ENCODE measurements around the gene GMFB. TPM values are rescaled to one million over a fixed set of nuclear protein-coding genes. Genes with fewer than 3 reads are reported as not detected.

Gene GMFB
- 55.8 TPM for polyA plus RNA-seq (2013, experiment 1 of 2)
- polyA plus RNA-seq (2013, experiment 2 of 2) = 64.6 TPM

GRCh38 chr14:54488646-54489317 is at the start of gene GMFB:
GMFB (minus strand) TSS chr14:54488980; CDS start chr14:54488927, 53 bp downstream.
- 0% methylated on average over 19 to 39 of the region's 51 CpGs for WGBS, 2 experiments (ENCODE audit: insufficient coverage in 2 of 2)
- H3K36me3 ChIP-seq (ENCODE audit: control insufficient read depth, insufficient read depth, low read length) = peaks cover 8% of the 10 kb centered on the region
- H3K9me3 ChIP-seq (ENCODE audit: control insufficient read depth, low read length) = no peaks in the 10 kb centered on the region
- H3K27ac ChIP-seq (ENCODE audit: low read depth, low read length, severe bottlenecking) = peak within 1 kb of the TSS; percentile 90
- H3K4me1 ChIP-seq (ENCODE audit: control insufficient read depth, insufficient read depth, low read length, poor library complexity, severe bottlenecking) = peaks cover 7% of the 10 kb centered on the region
- peak within 1 kb of the TSS; percentile 83 for H3K4me3 ChIP-seq (ENCODE audit: extremely low read depth, insufficient read depth, low read length, poor library complexity, severe bottlenecking)

DNA sequence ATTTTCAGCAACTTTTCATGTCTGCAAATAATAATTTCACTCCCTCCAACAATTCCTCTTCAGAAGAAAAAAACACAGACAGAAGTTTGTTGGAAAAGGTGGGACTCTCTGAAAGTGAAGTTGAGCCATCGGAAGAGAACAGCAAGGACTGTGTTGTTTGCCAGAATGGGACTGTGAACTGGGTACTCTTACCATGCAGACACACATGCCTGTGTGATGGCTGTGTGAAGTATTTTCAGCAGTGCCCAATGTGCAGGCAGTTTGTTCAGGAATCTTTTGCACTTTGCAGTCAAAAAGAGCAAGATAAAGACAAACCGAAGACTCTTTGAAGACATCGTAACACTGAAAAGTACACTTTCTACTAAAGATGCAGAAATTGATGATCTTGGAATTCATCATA is 49.3 kb upstream of the GMFB start:
- Histone ChIP-seq H3K27ac (ENCODE audit: low read depth, low read length, severe bottlenecking) (no peak overlapping the region), H3K9me3 (ENCODE audit: control insufficient read depth, low read length) (no peaks in the 10 kb centered on the region), H3K4me1 (ENCODE audit: control insufficient read depth, insufficient read depth, low read length, poor library complexity, severe bottlenecking) (no peaks in the 10 kb centered on the region), H3K4me3 (ENCODE audit: extremely low read depth, insufficient read depth, low read length, poor library complexity, severe bottlenecking) (no peak overlapping the region), H3K36me3 (ENCODE audit: control insufficient read depth, insufficient read depth, low read length) (peaks cover 25% of the 10 kb centered on the region)
- 100% methylated on average over 1 to 2 of the region's 3 CpGs for WGBS, 2 experiments (ENCODE audit: insufficient coverage in 2 of 2)

- Histone ChIP-seq H3K36me3 (ENCODE audit: control insufficient read depth, insufficient read depth, low read length) (peaks cover 25% of the 10 kb centered on the region), H3K27ac (ENCODE audit: low read depth, low read length, severe bottlenecking) (no peak overlapping the region), H3K4me3 (ENCODE audit: extremely low read depth, insufficient read depth, low read length, poor library complexity, severe bottlenecking) (no peak overlapping the region), H3K4me1 (ENCODE audit: control insufficient read depth, insufficient read depth, low read length, poor library complexity, severe bottlenecking) (no peaks in the 10 kb centered on the region), H3K9me3 (ENCODE audit: control insufficient read depth, low read length) (no peaks in the 10 kb centered on the region)
- no CpG with 5 or more reads among the region's 2 CpGs for WGBS, 2 experiments (ENCODE audit: insufficient coverage in 2 of 2)
Measured at GRCh38 chr14:54537651-54538050, 48.9 kb upstream of the GMFB start.

- H3K4me1 ChIP-seq (ENCODE audit: control insufficient read depth, insufficient read depth, low read length, poor library complexity, severe bottlenecking) = no peaks in the 10 kb centered on the region
- peaks cover 21% of the 10 kb centered on the region for H3K36me3 ChIP-seq (ENCODE audit: control insufficient read depth, insufficient read depth, low read length)
- no peak overlapping the region for H3K4me3 ChIP-seq (ENCODE audit: extremely low read depth, insufficient read depth, low read length, poor library complexity, severe bottlenecking)
- no CpG with 5 or more reads among the region's 2 CpGs for WGBS, 2 experiments (ENCODE audit: insufficient coverage in 2 of 2)
- no peak overlapping the region for H3K27ac ChIP-seq (ENCODE audit: low read depth, low read length, severe bottlenecking)
- no peaks in the 10 kb centered on the region for H3K9me3 ChIP-seq (ENCODE audit: control insufficient read depth, low read length)
Measured at GRCh38 chr14:54535646-54536045, 46.9 kb upstream of the GMFB start.

- no peak overlapping the region for H3K4me3 ChIP-seq (ENCODE audit: extremely low read depth, insufficient read depth, low read length, poor library complexity, severe bottlenecking)
- H3K9me3 ChIP-seq (ENCODE audit: control insufficient read depth, low read length) = no peaks in the 10 kb centered on the region
- H3K36me3 ChIP-seq (ENCODE audit: control insufficient read depth, insufficient read depth, low read length) = peaks cover 15% of the 10 kb centered on the region
- no CpG with 5 or more reads among the region's 1 CpG for WGBS, 2 experiments (ENCODE audit: insufficient coverage in 2 of 2)
- no peaks in the 10 kb centered on the region for H3K4me1 ChIP-seq (ENCODE audit: control insufficient read depth, insufficient read depth, low read length, poor library complexity, severe bottlenecking)
- H3K27ac ChIP-seq (ENCODE audit: low read depth, low read length, severe bottlenecking) = no peak overlapping the region
Measured at GRCh38 chr14:54535126-54535525, 46.3 kb upstream of the GMFB start.

DNA sequence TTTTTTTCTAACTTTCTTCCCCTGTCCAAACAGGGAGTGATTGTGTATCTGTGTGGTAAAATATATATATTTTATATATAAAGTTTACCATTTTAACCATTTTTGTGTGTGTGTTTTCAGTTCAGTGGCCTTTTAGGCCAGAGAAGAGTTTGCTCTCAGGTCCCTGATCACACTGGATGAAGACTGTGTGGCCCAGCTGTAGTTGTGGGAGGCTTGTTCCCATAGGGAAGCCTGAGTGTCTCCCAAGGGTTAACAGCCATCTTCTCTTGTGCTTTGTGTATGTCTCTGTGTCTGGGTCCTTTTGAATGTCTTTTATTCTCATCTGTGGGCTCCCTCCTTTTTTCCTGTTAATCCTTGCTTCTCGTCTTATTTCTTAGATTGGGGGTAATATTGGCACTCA is 44.3 kb upstream of the GMFB start:
- Histone ChIP-seq H3K27ac (ENCODE audit: low read depth, low read length, severe bottlenecking) (no peak overlapping the region), H3K4me1 (ENCODE audit: control insufficient read depth, insufficient read depth, low read length, poor library complexity, severe bottlenecking) (no peaks in the 10 kb centered on the region), H3K9me3 (ENCODE audit: control insufficient read depth, low read length) (no peaks in the 10 kb centered on the region), H3K4me3 (ENCODE audit: extremely low read depth, insufficient read depth, low read length, poor library complexity, severe bottlenecking) (no peak overlapping the region), H3K36me3 (ENCODE audit: control insufficient read depth, insufficient read depth, low read length) (peaks cover 8% of the 10 kb centered on the region)
- no CpG with 5 or more reads among the region's 1 CpG for WGBS, 2 experiments (ENCODE audit: insufficient coverage in 2 of 2)

GRCh38 chr14:54532111-54533012 is 43.6 kb upstream of the GMFB start:
- Histone ChIP-seq H3K4me1 (ENCODE audit: control insufficient read depth, insufficient read depth, low read length, poor library complexity, severe bottlenecking) (no peaks in the 10 kb centered on the region), H3K9me3 (ENCODE audit: control insufficient read depth, low read length) (no peaks in the 10 kb centered on the region), H3K27ac (ENCODE audit: low read depth, low read length, severe bottlenecking) (no peak overlapping the region), H3K4me3 (ENCODE audit: extremely low read depth, insufficient read depth, low read length, poor library complexity, severe bottlenecking) (no peak overlapping the region), H3K36me3 (ENCODE audit: control insufficient read depth, insufficient read depth, low read length) (peaks cover 9% of the 10 kb centered on the region)
- WGBS, 2 experiments (ENCODE audit: insufficient coverage in 2 of 2) = 100% methylated on average over 1 of the region's 3 CpGs; no CpG with 5 or more reads in 1 of the 2 experiments

DNA sequence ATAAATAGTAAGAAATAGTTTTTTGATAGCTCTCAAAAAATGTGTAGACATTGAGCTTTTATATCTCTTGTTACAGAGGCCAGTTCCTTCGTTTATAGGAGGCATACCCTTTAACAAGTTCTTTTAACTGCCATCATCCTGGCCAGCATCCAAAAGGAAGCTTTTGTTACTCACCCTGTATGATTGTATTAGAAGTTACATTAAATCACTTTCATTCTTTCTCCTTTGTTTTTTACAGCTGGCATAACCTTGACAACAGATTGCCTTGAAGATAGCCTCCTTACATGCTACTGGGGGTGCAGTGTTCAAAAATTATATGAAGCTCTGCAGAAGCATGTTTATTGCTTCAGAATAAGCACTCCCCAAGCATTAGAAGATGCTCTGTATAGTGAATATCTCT is 41.0 kb upstream of the GMFB start:
- Histone ChIP-seq H3K36me3 (ENCODE audit: control insufficient read depth, insufficient read depth, low read length) (peaks cover 15% of the 10 kb centered on the region), H3K27ac (ENCODE audit: low read depth, low read length, severe bottlenecking) (no peak overlapping the region), H3K4me3 (ENCODE audit: extremely low read depth, insufficient read depth, low read length, poor library complexity, severe bottlenecking) (no peak overlapping the region), H3K9me3 (ENCODE audit: control insufficient read depth, low read length) (no peaks in the 10 kb centered on the region), H3K4me1 (ENCODE audit: control insufficient read depth, insufficient read depth, low read length, poor library complexity, severe bottlenecking) (no peaks in the 10 kb centered on the region)
- 86% methylated on average over 1 of the region's 1 CpG; no CpG with 5 or more reads in 1 of the 2 experiments for WGBS, 2 experiments (ENCODE audit: insufficient coverage in 2 of 2)

DNA sequence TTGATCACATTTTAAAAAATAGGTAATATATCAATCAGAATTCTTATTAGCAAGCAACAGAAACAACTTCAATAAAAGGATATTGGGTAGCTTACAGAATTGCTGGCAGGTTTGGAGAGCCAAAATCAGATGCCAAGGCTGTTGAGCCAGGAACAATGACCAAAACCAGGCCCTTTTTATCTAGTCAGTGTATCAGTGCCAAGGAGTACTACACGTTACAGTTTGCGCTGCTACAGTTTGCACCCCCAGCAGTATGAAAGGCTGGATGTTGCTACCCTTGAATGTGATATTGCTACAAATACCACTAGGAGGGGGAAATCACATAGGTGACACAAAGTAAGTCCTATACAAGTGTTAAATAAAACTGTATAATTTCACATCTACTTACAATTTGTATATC is 40.2 kb upstream of the GMFB start:
- WGBS, 2 experiments (ENCODE audit: insufficient coverage in 2 of 2) = 94% methylated on average over 2 of the region's 2 CpGs; no CpG with 5 or more reads in 1 of the 2 experiments

GRCh38 chr14:54524410-54524809 is 35.6 kb upstream of the GMFB start:
- Histone ChIP-seq H3K27ac (ENCODE audit: low read depth, low read length, severe bottlenecking) (no peak overlapping the region), H3K9me3 (ENCODE audit: control insufficient read depth, low read length) (no peaks in the 10 kb centered on the region), H3K36me3 (ENCODE audit: control insufficient read depth, insufficient read depth, low read length) (peaks cover 38% of the 10 kb centered on the region), H3K4me3 (ENCODE audit: extremely low read depth, insufficient read depth, low read length, poor library complexity, severe bottlenecking) (no peak overlapping the region), H3K4me1 (ENCODE audit: control insufficient read depth, insufficient read depth, low read length, poor library complexity, severe bottlenecking) (no peaks in the 10 kb centered on the region)
- 71% methylated on average over 1 of the region's 4 CpGs; no CpG with 5 or more reads in 1 of the 2 experiments for WGBS, 2 experiments (ENCODE audit: insufficient coverage in 2 of 2)

More for the DNA sequence above, 40.2 kb upstream of the GMFB start:
- H3K4me3 ChIP-seq (ENCODE audit: extremely low read depth, insufficient read depth, low read length, poor library complexity, severe bottlenecking) = no peak overlapping the region
- no peaks in the 10 kb centered on the region for H3K9me3 ChIP-seq (ENCODE audit: control insufficient read depth, low read length)
- peaks cover 23% of the 10 kb centered on the region for H3K36me3 ChIP-seq (ENCODE audit: control insufficient read depth, insufficient read depth, low read length)
- no peaks in the 10 kb centered on the region for H3K4me1 ChIP-seq (ENCODE audit: control insufficient read depth, insufficient read depth, low read length, poor library complexity, severe bottlenecking)
- H3K27ac ChIP-seq (ENCODE audit: low read depth, low read length, severe bottlenecking) = no peak overlapping the region

Data from mesodermal cell (in vitro differentiated cells).